Prostate gland (tissue), 2 donors: ENCODE results near the gene CMTM5. TPM values are rescaled to one million over a fixed set of nuclear protein-coding genes. Genes with fewer than 3 reads are reported as not detected.

ENCODE experiments used
- DNase-seq: peaks from one replicate; pipeline ENCODE4 v3.0.0-alpha.2; 2019; ENCODE audit warnings: low spot score
- H3K27ac ChIP-seq, 2 donors: fragments of 200-600 bp; sonication (generic); 2 replicates each; pipeline ENCODE4 v1.5.1; 2017 to 2019
- H3K27me3 ChIP-seq: fragments of 200-600 bp; sonication (generic); replicated peaks from 2 replicates; pipeline ENCODE4 v1.5.1; 2019; ENCODE audit not compliant: insufficient read depth
- H3K36me3 ChIP-seq, 2 donors: fragments of 200-600 bp; sonication (generic); 1 replicate in 1 of 2; 2 replicates in 1 of 2; pipeline versions ENCODE4 v1.5.1 to v1.8.1; 2017 to 2019
- H3K4me1 ChIP-seq: fragments of 200-600 bp; sonication (generic); replicated peaks from 2 replicates; pipeline ENCODE4 v1.5.1; 2019
- H3K4me3 ChIP-seq, 2 donors: fragments of 200-600 bp; sonication (generic); 2 replicates each; pipeline ENCODE4 v1.5.1; 2017 to 2019
- H3K9me3 ChIP-seq: fragments of 200-600 bp; sonication (generic); 2 replicates; pipeline ENCODE4 v1.5.1; 2017
- POLR2A ChIP-seq: fragments of 450-650 bp; IDR thresholded peaks from one replicate; pipeline ENCODE4 v1.6.1; 2016; ENCODE audit warnings: antibody characterized with exemption, mild to moderate bottlenecking
- POLR2AphosphoS5 ChIP-seq: sonication (generic); formaldehyde crosslinking; IDR thresholded peaks from one replicate; pipeline ENCODE4 v1.6.1; 2017; ENCODE audit warnings: antibody characterized with exemption
- WGBS: methylation state at CpG from one replicate; pipeline ENCODE4 v1.1.5; 2018; 5-methylcytosine and 5-hydroxymethylcytosine counted together
- intact Hi-C: fragments of 100-400 bp; cut with DNase I; formaldehyde crosslinking; loops from one replicate; pipeline ENCODE4 v1.14.2; 2022
- total RNA-seq, 2 donors: library from RNA; depleted of rRNA; stranded (reverse); fragments of >200 nt; gene quantifications; one replicate each; pipeline ENCODE4 v1.1.0, GENCODE V29; 2016
- TF ChIP-seq, protein P1 (sequence below), 4 experiments: fragments of 200-600 bp in 2 of 4; fragments of 450-650 bp in 2 of 4; sonication (generic) in 2 of 4; IDR thresholded peaks; 1 replicate in 3 of 4; 2 replicates in 1 of 4; pipeline ENCODE4 v1.5.1; 2016 to 2019; ENCODE audit warnings: antibody characterized with exemption in 4 of 4, mild to moderate bottlenecking in 2 of 4, moderate library complexity in 2 of 4

The CMTM5 gene, protein sequence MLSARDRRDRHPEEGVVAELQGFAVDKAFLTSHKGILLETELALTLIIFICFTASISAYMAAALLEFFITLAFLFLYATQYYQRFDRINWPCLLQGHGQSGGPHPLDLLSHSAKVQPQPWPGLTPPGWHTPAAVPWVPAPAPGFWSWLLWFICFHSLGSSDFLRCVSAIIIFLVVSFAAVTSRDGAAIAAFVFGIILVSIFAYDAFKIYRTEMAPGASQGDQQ
- 1 to 10 TPM in 1 of 2 donors, not detected in 1; 1.5 TPM for total RNA-seq

DNA sequence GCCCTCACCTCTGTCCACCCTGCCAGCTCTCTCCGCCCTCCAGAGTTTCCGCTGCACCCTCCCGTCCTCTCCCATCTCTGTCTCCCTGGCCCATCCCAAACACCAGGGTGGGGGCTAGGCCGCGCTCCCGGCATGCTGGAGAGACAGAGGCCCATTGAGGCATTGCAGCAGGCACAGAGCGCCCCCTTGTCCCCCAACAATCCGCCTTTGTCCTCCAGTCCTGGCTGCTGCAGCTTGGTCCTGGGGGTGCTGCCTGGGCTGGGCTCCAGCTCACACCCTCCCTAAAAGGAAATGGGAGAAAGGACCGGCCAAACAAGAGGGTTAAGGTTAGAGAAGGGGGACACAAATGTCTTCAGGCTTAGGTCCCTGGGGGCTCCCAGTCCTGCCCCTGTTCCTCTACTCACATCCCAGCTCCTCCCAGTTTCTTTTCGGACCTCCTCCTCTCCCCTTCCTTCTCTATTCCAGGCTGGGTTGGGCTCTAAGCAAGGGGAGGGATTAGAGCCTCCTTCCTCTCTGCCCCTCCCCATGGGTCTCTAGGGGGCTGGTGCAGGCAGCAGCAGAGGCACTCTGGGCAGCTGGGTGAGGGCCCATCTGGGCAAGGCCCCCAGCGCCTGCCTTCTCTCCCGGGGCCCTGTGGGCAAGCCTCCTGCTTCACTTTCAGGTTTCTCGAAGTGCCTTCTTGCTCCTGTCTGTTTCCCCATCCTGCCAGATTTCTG is at the start of gene CMTM5:
Gene CMTM5, plus strand, starts transcription at position 565 of the 716 bp plus-strand sequence. CDS start 206 bp downstream, outside the sequence.
- no peak within 1 kb of the TSS for H3K27ac ChIP-seq
- no peaks in the 10 kb centered on the region for H3K4me1 ChIP-seq
- WGBS, result 37% methylated on average over 13 of the region's 13 CpGs
- no peaks in the 10 kb centered on the region for H3K9me3 ChIP-seq
- H3K36me3 ChIP-seq, result no peaks in the 10 kb centered on the region
- H3K4me3 ChIP-seq, result no peak within 1 kb of the TSS
- no peaks in the 10 kb centered on the region for H3K27me3 ChIP-seq
- TF ChIP-seq, protein P1, sequence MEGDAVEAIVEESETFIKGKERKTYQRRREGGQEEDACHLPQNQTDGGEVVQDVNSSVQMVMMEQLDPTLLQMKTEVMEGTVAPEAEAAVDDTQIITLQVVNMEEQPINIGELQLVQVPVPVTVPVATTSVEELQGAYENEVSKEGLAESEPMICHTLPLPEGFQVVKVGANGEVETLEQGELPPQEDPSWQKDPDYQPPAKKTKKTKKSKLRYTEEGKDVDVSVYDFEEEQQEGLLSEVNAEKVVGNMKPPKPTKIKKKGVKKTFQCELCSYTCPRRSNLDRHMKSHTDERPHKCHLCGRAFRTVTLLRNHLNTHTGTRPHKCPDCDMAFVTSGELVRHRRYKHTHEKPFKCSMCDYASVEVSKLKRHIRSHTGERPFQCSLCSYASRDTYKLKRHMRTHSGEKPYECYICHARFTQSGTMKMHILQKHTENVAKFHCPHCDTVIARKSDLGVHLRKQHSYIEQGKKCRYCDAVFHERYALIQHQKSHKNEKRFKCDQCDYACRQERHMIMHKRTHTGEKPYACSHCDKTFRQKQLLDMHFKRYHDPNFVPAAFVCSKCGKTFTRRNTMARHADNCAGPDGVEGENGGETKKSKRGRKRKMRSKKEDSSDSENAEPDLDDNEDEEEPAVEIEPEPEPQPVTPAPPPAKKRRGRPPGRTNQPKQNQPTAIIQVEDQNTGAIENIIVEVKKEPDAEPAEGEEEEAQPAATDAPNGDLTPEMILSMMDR (IDR thresholded peaks at IDR 0.05), result no peak
- no peak for TF ChIP-seq POLR2A
- DNase-seq, result no peak
- intact Hi-C loops, result no loop called here

DNA sequence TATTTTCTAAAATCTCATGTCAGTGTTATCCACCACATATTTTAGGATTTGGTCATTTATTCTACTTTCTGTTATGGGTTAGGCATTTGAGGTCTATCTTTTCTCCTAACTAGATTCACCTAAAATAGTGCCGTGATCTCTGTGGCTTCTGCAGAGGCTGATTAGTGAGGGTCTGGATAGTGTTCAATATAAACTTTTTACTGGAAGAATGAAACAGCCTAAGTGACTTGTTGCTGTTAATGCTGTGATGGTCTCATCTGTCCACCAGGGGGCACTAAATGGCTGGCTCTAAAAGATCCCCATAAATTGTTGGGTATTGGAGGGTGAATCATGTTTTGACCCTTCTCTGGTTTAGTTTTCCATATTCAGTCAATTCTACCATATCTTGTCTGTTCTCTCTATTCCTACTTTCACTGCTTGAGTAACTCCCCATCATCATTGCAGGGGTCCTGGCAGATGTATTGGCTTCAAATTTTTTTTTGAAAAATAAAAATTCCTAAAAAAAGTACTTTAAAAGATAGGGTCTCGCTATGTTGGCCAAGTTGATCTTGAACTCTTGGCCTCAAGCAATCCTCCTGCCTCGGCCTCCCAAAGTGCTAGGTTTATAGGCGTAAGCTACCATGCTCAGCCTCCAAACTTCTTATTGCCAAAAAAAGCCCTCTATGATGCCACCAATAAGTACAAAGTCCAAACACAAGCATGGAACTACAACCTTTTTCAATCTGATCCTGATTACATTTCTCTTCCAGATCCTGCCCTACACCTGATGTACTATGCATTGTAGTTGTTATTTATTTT is 48.7 kb upstream of the CMTM5 start:
- intact Hi-C loops, result loop anchor here (1.0 to 10.0 kb wide), 2 partner anchors 52 to 237 kb away; partner anchors contain the start of gene AP1G2
- no peaks in the 10 kb centered on the region for H3K9me3 ChIP-seq
- TF ChIP-seq, protein P1 (IDR thresholded peaks at IDR 0.05), result peak; percentile 87 to 98 (median 92)
- TF ChIP-seq POLR2AphosphoS5, result peak; percentile 73
- TF ChIP-seq POLR2A, result no peak
- no peaks in the 10 kb centered on the region for H3K4me1 ChIP-seq
- peaks cover 0 to 7% of the 10 kb centered on the region in 2 donors for H3K36me3 ChIP-seq
- DNase-seq, result peak; percentile 82
- 42% methylated on average over 4 of the region's 4 CpGs for WGBS
- peak overlapping the region; percentile 37 to 78 for H3K27ac ChIP-seq
- no peaks in the 10 kb centered on the region for H3K27me3 ChIP-seq
- H3K4me3 ChIP-seq, result no peak overlapping the region

DNA sequence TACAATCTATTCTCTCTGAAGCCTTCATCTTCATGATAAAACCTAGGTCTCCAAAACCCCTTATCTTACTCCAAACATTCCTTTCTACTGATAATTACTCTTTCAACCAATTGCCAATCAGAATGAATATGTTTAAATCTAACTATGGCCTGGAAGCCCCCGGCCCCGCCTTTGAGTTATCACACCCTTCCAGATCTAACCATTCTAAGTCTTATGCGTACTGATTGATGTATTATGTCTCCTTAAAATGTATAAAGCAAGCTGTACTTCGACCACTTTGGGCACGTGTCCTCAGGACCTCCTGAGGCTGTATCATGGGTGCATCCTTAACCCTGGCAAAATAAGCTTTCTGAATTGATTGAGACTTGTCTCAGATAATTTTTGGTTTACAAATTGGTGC is 41.2 kb upstream of the CMTM5 start:
- no peak for TF ChIP-seq POLR2AphosphoS5
- no peak for TF ChIP-seq POLR2A
- TF ChIP-seq, protein P1 (IDR thresholded peaks at IDR 0.05), result no peak
- Histone ChIP-seq H3K36me3 (no peaks in the 10 kb centered on the region), H3K4me3 (no peak overlapping the region), H3K27ac (no peak overlapping the region), H3K27me3 (no peaks in the 10 kb centered on the region), H3K9me3 (no peaks in the 10 kb centered on the region), H3K4me1 (no peaks in the 10 kb centered on the region)
- intact Hi-C loops, result no loop called here
- DNase-seq, result no peak
- WGBS, result 93% methylated on average over 5 of the region's 5 CpGs

DNA sequence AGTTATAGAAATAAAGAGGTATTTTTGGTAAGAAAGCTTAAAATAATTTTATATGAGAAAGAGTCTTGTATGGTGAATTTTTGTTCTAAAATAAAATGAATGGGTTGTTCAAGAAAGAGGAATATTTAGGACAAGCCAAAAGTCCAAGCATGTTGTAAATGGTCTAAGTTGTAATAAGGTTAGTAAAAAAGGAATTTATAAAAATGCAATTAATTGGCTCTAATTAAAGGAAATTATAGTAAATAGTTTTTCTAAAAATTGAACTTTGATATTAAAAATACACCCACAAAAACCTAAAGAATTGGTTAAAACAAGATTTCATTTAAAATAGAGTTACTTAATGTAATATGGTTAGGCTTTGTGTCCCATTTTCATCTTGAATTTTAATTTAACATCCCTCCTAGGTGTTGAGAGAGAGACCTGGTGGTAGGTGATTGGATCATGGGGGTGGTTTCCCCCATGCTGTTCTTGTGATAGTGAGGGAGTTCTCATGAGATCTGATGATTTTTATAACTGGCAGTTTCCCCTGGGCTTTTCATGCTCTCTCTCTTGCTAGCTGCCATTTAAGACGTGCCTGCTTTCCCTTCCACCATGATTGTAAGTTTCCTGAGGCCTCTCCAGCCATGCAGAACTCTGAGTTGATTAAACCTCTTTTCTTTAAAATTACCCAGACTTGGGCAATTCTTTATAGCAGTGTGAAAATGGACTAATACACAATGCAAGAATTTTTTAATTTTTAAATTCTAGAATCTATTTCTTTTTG is 37.2 kb upstream of the CMTM5 start:
- TF ChIP-seq POLR2A (no peak), POLR2AphosphoS5 (no peak)
- TF ChIP-seq, protein P1 (IDR thresholded peaks at IDR 0.05), result no peak
- Histone ChIP-seq H3K4me1 (no peaks in the 10 kb centered on the region), H3K27me3 (no peaks in the 10 kb centered on the region), H3K27ac (no peak overlapping the region), H3K9me3 (no peaks in the 10 kb centered on the region), H3K36me3 (no peaks in the 10 kb centered on the region), H3K4me3 (no peak overlapping the region)
- DNase-seq, result no peak
- WGBS, result 86% methylated on average over 1 of the region's 1 CpG
- intact Hi-C loops, result no loop called here
